NCI-H2171 treated with DMSO at 0.1 percent for 48 hours (cell line): ENCODE data around the gene TAF7.
"Not testable (repeated sequence)": the region's sequence is repeated elsewhere in the genome, so short reads cannot be mapped to it uniquely, and the experiment has no call there.

ENCODE experiments used
- DNase-seq: peaks from one replicate; lab custom pipeline; 2025; lab: John Stamatoyannopoulos, UW

TAF7 gene

GRCh38 chr5:141338538-141339306, 18.1 kb upstream of the TAF7 start, which contains the start of gene PCDHGA2:
Gene PCDHGA2 (plus strand): TSS chr5:141338760.
- peak; percentile 18 for DNase-seq

DNA sequence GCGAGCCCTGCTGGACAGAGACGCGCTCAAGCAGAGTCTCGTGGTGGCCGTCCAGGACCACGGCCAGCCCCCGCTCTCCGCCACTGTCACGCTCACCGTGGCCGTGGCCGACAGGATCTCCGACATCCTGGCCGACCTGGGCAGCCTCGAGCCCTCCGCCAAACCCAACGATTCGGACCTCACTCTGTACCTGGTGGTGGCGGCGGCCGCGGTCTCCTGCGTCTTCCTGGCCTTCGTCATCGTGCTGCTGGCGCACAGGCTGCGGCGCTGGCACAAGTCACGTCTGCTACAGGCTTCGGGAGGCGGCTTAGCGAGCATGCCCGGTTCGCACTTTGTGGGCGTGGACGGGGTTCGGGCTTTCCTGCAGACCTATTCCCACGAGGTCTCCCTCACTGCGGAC, 12.0 kb upstream of the TAF7 start:
- not testable (repeated sequence) for DNase-seq

DNA sequence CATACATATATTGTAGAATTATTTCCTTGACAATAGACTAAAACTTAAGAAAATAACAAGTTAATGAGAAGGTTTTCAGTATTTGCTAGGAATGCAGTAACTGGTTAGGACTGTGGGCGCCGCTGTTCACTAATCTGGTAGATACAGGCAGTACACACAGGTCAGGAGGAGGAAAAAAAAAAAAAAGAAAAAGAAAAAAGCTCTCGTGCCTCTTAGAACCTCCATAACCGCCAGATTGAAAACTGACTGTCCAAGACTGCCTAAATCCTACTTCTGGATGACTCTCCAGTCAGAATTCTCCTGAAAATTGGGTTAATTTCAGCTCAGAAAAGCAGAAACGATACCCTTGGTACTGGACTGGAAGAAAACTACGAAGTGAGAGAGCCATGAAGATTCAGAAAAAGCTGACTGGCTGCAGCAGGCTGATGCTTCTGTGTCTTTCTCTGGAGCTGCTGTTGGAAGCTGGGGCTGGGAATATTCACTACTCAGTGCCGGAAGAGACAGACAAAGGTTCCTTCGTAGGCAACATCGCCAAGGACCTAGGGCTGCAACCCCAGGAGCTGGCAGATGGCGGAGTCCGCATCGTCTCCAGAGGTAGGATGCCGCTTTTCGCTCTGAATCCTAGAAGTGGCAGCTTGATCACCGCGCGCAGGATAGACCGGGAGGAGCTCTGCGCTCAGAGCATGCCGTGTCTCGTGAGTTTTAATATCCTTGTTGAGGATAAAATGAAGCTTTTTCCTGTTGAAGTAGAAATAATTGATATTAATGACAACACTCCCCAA, 9.9 kb upstream of the TAF7 start, which contains the start of gene PCDHGA1:
PCDHGA1 (plus strand) TSS at position 216 of the 782 bp plus-strand sequence.
- DNase-seq, result peak; percentile 2

GRCh38 chr5:141328231-141328630, 7.6 kb upstream of the TAF7 start:
- DNase-seq, result no peak

DNA sequence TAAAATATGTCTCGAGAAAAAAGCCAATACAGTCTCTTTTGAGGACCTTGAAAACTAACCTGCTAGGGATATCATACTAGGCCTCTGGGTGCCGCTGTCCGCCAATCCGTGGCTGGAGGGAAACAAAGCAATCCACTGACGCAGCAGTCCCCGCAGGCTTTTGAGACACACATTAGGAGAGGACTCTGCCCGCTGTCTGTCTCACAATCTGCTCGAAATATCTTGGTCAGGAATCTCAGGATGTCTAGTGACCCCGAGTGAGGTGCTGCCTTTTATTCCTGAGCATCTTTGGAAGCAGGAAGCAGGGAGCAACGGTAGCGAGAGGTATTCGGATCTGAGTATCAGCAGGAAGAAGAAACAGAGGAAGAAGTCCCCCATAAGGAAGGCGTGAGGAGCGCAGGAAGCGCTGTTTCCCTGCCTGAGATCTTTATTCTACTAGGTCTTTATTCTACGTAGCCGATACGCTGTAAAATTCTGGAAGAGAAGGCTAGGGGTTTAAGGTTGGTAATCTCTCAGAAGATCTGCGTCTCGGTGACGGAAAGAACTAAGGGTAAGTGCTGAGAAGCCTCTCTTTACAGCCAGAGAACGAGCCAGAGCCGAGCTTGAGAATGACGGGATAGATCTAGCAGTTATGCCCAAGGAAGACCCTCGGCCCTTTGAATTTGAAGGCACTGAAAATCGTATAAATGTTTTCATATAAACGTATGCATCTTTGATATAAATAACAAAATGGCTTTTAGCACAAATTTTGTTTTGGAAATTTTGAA, 5.7 kb upstream of the TAF7 start:
- DNase-seq, result no peak

GRCh38 chr5:141322261-141322660, 1.7 kb upstream of the TAF7 start:
- DNase-seq, result no peak

DNA sequence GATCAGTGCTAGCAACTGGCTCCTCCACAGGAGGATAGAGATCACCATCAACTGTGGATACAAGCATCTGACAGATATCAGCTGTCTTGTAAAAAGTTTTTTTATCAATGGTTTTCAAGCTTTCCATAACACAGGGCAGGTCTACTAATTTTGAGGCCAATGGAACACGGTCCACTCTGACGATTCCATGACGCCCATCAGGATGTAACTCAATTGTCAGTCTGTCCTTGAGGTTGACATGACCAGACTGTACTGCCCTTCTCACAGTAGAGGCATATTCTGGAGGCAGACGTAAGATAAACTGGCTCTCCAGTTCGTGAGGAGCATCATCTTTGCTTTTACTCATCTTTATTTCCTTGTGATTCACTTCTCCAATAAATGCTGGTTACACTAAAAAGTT, 885 bp downstream of the TAF7 start:
- no peak for DNase-seq

- no peak for DNase-seq
These were observed 1.4 kb downstream of the TAF7 start for GRCh38 chr5:141319202-141319601.

GRCh38 chr5:141316963-141317362, 3.6 kb downstream of the TAF7 start:
- DNase-seq, result not testable (repeated sequence)

DNA sequence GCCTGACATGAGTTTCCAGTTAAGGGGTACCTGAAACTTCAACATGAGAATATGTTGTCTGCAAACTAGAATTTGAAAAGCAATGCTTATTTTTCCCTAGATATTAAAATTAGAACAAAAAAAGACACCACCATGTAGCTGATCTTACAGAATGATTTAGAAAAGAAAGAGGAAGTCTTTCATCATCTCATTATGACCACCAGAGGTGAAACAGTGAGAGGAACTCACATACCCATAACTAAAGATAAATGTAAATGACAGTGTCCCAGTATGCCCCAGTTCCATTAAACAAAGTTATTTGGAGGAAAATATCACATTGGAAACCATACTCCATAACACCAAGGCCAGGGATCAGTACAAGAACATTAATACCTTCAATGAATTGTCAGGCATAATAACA, 6.9 kb downstream of the TAF7 start:
- DNase-seq, result no peak

DNA sequence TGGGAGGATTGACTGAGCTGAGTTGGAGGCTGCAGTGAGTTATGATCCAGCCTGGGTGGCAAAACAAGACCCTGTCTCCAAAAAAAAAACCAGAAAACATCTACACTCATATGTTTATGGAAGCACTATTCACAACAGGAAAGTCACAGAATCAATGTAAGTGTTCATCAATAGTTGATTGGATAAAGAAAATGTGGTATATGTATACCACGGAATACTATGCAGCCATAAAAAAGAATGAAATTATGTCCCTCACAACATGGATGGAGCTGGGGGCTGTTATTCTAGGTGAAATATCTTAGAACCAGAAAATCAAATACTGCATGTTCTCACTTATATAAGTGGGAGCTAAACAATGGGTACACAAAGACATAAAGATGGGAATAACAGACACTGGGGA, 14.0 kb downstream of the TAF7 start:
- DNase-seq, result no peak

DNA sequence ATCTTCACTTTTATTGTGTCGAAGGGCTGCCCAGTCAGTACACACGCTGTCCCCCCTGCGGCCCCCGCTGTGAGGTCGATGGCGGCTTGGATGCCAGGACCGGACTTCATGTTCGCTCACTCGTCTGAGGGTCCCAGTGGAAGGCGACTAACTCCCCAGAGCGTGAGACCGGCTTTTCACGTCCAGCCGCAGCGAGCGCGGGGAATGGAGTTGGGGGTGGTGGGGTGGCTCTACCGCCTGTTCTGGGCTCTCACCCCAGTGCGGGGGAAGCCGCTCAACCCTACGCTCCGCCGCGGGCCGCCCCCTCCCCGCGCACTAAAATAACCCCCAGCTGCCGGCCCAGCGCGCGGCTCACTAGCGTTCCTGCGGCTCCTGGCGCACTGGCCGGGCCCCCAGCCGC, 16.8 kb downstream of the TAF7 start, which contains the start of gene SLC25A2:
SLC25A2 (minus strand) TSS at position 294 of the 400 bp plus-strand sequence; CDS start at position 110, 184 bp downstream.
- DNase-seq, result no peak

DNA sequence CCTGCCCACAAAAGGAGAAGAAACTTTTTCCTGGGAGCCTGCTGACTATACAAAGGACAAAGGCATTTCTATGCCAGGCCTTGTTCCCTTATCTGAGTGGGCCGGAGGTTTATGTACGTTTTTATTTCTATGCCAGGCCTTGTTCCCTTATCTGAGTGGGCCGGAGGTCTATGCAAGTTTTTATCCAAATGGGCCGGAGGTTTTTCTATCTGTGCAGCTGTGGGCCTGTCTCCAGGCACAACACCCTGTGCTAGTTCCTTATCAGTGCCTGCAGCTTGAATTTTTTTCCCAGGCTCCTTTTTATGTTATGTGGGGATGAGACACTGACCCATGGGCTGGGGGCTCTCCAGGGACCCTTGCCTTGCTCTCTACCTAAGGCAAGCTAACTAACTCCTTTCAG, 22.2 kb downstream of the TAF7 start:
- no peak for DNase-seq

DNA sequence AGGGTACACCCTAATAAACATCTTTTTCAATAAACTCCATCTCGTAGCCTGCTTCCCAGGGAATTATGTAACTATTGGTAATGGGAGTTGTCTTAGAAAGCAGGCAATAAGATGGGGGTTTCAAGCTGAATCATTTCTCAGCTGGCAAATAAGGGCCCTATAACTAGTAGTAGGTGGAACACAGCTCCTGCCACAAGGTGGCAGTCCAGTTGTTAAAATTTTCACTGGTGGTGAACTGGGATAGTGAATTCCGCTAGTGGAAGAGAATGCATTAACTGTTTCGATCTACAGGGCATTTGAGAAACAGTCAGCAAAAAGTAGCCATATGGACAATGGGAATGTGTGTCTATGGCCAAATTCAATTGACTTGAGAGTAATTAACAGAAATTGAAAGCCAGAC, 47.7 kb downstream of the TAF7 start:
- no peak for DNase-seq

DNA sequence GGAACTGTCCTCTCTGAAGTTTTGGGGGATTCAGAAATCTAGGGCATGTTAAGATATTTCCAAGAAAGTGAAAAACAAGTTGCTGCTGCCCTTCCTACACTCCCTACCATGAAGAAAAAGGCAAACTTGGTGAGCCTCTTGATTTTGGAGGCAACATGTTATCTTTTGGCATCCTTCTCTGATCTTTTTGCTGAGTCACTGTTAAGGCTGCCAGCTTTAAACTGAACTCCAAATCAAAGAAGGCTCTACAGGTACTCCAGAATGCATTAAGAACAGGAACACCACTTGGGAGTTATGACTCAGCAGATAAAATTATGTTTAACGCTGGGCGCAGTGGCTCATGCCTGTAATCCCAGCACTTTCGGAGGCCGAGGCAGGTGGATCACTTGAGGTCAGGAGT, 51.4 kb downstream of the TAF7 start:
- no peak for DNase-seq
